Retinal pigment epithelial cell (primary cell): ENCODE results near the gene AIMP1.

Experiments
- DNase-seq: peaks from one replicate; pipeline ENCODE4 v3.0.0-alpha.2; 2010; ENCODE audit warnings: low read depth
- H3K4me3 ChIP-seq: 2 replicates; pipeline ENCODE4 v1.5.1; 2011; ENCODE audit warnings: mild to moderate bottlenecking, low read length, control low read depth, moderate library complexity
- CTCF ChIP-seq: conservative IDR thresholded peaks from 2 replicates; pipeline ENCODE4 v1.5.1; 2011; ENCODE audit warnings: low read depth, low read length, control low read depth, inconsistent platforms

Gene AIMP1

DNA sequence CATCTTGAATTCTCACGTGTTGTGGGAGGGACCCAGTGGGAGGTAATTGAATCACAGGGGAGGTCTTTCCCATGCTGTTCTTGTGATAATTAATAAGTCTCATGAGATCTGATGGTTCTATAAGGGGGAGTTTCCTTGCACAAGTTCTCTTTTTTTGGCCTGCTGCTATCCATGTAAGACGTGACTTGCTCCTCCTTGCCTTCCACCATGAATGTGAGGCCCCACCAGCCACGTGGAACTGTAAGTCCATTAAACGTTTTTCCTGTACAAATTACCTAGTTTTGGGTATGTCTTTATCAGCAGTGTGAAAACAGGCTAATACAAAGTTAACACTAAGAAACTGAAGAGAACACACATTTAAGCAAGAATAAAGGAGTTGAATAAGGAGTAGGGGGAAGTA lies 16.4 kb upstream of the AIMP1 start:
- TF ChIP-seq CTCF = no peak
- DNase-seq = no peak
- H3K4me3 ChIP-seq = no peak overlapping the region

GRCh38 chr4:106301393-106302061 lies 14.8 kb upstream of the AIMP1 start:
- no peak overlapping the region for H3K4me3 ChIP-seq
- DNase-seq = no peak
- TF ChIP-seq CTCF = no peak

- no peak for DNase-seq
- H3K4me3 ChIP-seq = no peak overlapping the region
- TF ChIP-seq CTCF = no peak
These were observed 14.3 kb upstream of the AIMP1 start for GRCh38 chr4:106302062-106302438.

- no peak for DNase-seq
- no peak overlapping the region for H3K4me3 ChIP-seq
- TF ChIP-seq CTCF = no peak
These were observed 12.6 kb upstream of the AIMP1 start for GRCh38 chr4:106303548-106304281.

GRCh38 chr4:106304632-106305031 lies 11.7 kb upstream of the AIMP1 start:
- DNase-seq = no peak
- TF ChIP-seq CTCF = no peak
- H3K4me3 ChIP-seq = no peak overlapping the region

DNA sequence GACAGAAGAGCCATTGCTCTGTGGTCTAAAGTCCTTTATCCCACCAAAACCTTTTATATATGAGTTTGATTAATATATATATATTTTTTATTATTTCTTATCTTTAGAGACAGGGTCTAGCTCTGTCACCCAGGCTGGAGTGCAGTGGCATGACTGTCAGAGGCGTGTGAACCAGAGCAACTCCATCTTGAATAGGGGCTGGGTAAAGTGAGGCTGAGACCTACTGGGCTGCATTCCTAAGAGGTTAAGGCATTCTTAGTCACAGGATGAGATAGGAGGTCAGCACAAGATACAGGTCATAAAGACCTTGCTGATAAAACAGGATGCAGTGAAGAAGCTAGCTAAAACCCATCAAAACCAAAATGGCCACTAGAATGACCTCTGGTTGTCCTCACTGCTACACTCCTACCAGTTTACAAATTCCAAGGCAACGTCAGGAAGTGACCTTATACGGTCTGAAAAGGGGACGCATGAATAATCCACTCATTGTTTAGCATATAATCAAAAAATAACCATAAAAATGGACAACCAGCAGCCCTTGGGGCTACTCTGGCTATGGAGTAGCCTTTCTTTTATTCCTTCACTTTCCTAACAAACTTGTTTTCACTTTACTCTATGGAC lies 10.8 kb upstream of the AIMP1 start:
- no peak for DNase-seq
- no peak for TF ChIP-seq CTCF
- no peak overlapping the region for H3K4me3 ChIP-seq
